Liver (tissue), 9 donors: ENCODE results near the gene C17orf50. TPM values are rescaled to one million over a fixed set of nuclear protein-coding genes. Genes with fewer than 3 reads are reported as not detected.

Experiments
- DNase-seq: peaks from one replicate; pipeline ENCODE4 v3.0.0-alpha.2; 2017; ENCODE audit warnings: low spot score
- H3K27ac ChIP-seq, 2 donors: one replicate each; pipeline ENCODE4 v1.7.0; 2013; ENCODE audit warnings: inconsistent platforms in 2 of 2, low read length in 2 of 2, control low read depth in 1 of 2, low read depth in 1 of 2, mild to moderate bottlenecking in 1 of 2
- H3K27me3 ChIP-seq, 4 donors: one replicate each; pipeline versions ENCODE4 v1.6.1 to v1.7.0; 2013; ENCODE audit warnings: low read length in 3 of 4, inconsistent platforms in 1 of 4, mild to moderate bottlenecking in 1 of 4, moderate library complexity in 1 of 4; ENCODE audit not compliant: control insufficient read depth in 4 of 4, insufficient read depth in 4 of 4
- H3K36me3 ChIP-seq, 4 donors: one replicate each; pipeline versions ENCODE4 v1.6.1 to v1.7.0; 2013; ENCODE audit warnings: low read length in 3 of 4, mild to moderate bottlenecking in 3 of 4, low read depth in 1 of 4, moderate library complexity in 1 of 4; ENCODE audit not compliant: control insufficient read depth in 4 of 4, insufficient read depth in 3 of 4
- H3K4me1 ChIP-seq, 4 donors: one replicate each; pipeline versions ENCODE4 v1.6.1 to v1.7.0; 2013; ENCODE audit warnings: low read length in 3 of 4, mild to moderate bottlenecking in 3 of 4, moderate library complexity in 1 of 4; ENCODE audit not compliant: control insufficient read depth in 4 of 4, insufficient read depth in 4 of 4
- H3K4me3 ChIP-seq, 3 donors: one replicate each; pipeline versions ENCODE4 v1.6.1 to v1.7.0; 2013; ENCODE audit warnings: low read length in 3 of 3, control low read depth in 1 of 3, low read depth in 1 of 3, mild to moderate bottlenecking in 1 of 3
- H3K9ac ChIP-seq, 2 donors: one replicate each; pipeline ENCODE4 v1.7.0; 2013; ENCODE audit warnings: low read length in 2 of 2, mild to moderate bottlenecking in 2 of 2, moderate library complexity in 2 of 2, control low read depth in 1 of 2, low read depth in 1 of 2
- H3K9me3 ChIP-seq, 4 donors: one replicate each; pipeline versions ENCODE4 v1.6.1 to v1.7.0; 2013; ENCODE audit warnings: low read length in 3 of 4; ENCODE audit not compliant: control insufficient read depth in 4 of 4
- ATF3 ChIP-seq: IDR thresholded peaks from 2 replicates; pipeline ENCODE4 v1.6.1; 2016; ENCODE audit warnings: antibody characterized with exemption
- CTCF ChIP-seq: fragments of 150-350 bp; IDR thresholded peaks from 2 replicates; pipeline ENCODE4 v1.5.1; 2017; ENCODE audit warnings: improper control_type of control experiment, low read depth, low read length; ENCODE audit not compliant: missing input control
- EGR1 ChIP-seq, 2 donors: IDR thresholded peaks; 2 replicates each; pipeline ENCODE4 v1.6.1; 2016 to 2018; ENCODE audit warnings: antibody characterized with exemption in 2 of 2, low read depth in 2 of 2
- FOXA1 ChIP-seq: IDR thresholded peaks from 2 replicates; pipeline ENCODE4 v1.6.1; 2016; ENCODE audit warnings: antibody characterized with exemption
- FOXA2 ChIP-seq: IDR thresholded peaks from 2 replicates; pipeline ENCODE4 v1.6.1; 2016; ENCODE audit warnings: antibody characterized with exemption
- GABPA ChIP-seq, 2 donors: IDR thresholded peaks in 1 of 2; conservative IDR thresholded peaks in 1 of 2; 2 replicates each; pipeline ENCODE4 v1.6.1; 2016; ENCODE audit warnings: antibody characterized with exemption in 2 of 2, mild to moderate bottlenecking in 1 of 2, moderate library complexity in 1 of 2
- HNF4A ChIP-seq, 2 donors: conservative IDR thresholded peaks; 2 replicates each; pipeline ENCODE4 v1.6.1; 2016; ENCODE audit warnings: antibody characterized with exemption in 2 of 2, mild to moderate bottlenecking in 2 of 2
- HNF4G ChIP-seq: IDR thresholded peaks from 2 replicates; pipeline ENCODE4 v1.6.1; 2016; ENCODE audit warnings: antibody characterized with exemption
- JUND ChIP-seq, 2 donors: IDR thresholded peaks; 2 replicates each; pipeline ENCODE4 v1.6.1; 2016; ENCODE audit warnings: antibody characterized with exemption in 2 of 2
- MAX ChIP-seq: IDR thresholded peaks from 2 replicates; pipeline ENCODE4 v1.6.1; 2016; ENCODE audit warnings: antibody characterized with exemption
- NR2F2 ChIP-seq: IDR thresholded peaks from 2 replicates; pipeline ENCODE4 v1.6.1; 2016; ENCODE audit warnings: antibody characterized with exemption
- RAD21 ChIP-seq, 2 donors: IDR thresholded peaks; 2 replicates each; pipeline ENCODE4 v1.6.1; 2016; ENCODE audit warnings: antibody characterized with exemption in 2 of 2, mild to moderate bottlenecking in 2 of 2
- REST ChIP-seq: IDR thresholded peaks from 2 replicates; pipeline ENCODE4 v1.6.1; 2016; ENCODE audit warnings: antibody characterized with exemption, mild to moderate bottlenecking
- RXRA ChIP-seq, 2 donors: IDR thresholded peaks; 2 replicates each; pipeline ENCODE4 v1.6.1; 2017 to 2018; ENCODE audit warnings: antibody characterized with exemption in 2 of 2, mild to moderate bottlenecking in 1 of 2
- SP1 ChIP-seq: IDR thresholded peaks from 2 replicates; pipeline ENCODE4 v1.6.1; 2018; ENCODE audit warnings: antibody characterized with exemption, mild to moderate bottlenecking
- TAF1 ChIP-seq: conservative IDR thresholded peaks from 2 replicates; pipeline ENCODE4 v1.6.1; 2016; ENCODE audit warnings: antibody characterized with exemption, mild to moderate bottlenecking
- YY1 ChIP-seq: IDR thresholded peaks from 2 replicates; pipeline ENCODE4 v1.6.1; 2016; ENCODE audit warnings: antibody characterized with exemption, mild to moderate bottlenecking
- ZBTB33 ChIP-seq: IDR thresholded peaks from 2 replicates; pipeline ENCODE4 v1.6.1; 2016; ENCODE audit warnings: antibody characterized with exemption
- WGBS: extraction: QIAGEN DNeasy Blood & Tissue Kit; methylation state at CpG from one replicate; pipeline ENCODE4 v1.1.7; 2013; 5-methylcytosine and 5-hydroxymethylcytosine counted together
- polyA plus RNA-seq, 2 donors: library from polyadenylated mRNA; stranded (reverse) in 1 of 2; unstranded in 1 of 2; fragments of 200-250 nt in 1 of 2; fragments of >200 nt in 1 of 2; fragmentation: Nextera tagmentation in 1 of 2; extraction: Ambion mirVana in 1 of 2; gene quantifications; one replicate each; pipeline versions ENCODE4 v1.2.1 to v1.2.3, GENCODE V29; 2013 to 2015
- total RNA-seq, 2 donors: library from RNA; depleted of rRNA; stranded (reverse); fragments of >200 nt; gene quantifications; one replicate each; pipeline ENCODE4 v1.2.3, GENCODE V29; 2014
- donor health status: healthy.
- donor health status: healthy.
- donor health status: healthy.
- donor health status: healthy.
- donor health status: healthy.

C17orf50 gene
- total and polyA plus RNA-seq, 4 donors: not detected

- DNase-seq: no peak
- TF ChIP-seq GABPA (IDR thresholded peaks at IDR 0.05 in 1 of 2, conservative IDR thresholded peaks at IDR 0.05 in 1 of 2) (no peak), SP1 (no peak), ZBTB33 (no peak), YY1 (no peak), EGR1 (IDR thresholded peaks at IDR 0.05; ENCODE audit: low read depth in 2 of 2) (no peak), HNF4G (no peak), HNF4A (conservative IDR thresholded peaks at IDR 0.05) (no peak), RXRA (IDR thresholded peaks at IDR 0.05) (no peak), NR2F2 (no peak), REST (no peak), CTCF (no peak), MAX (no peak), TAF1 (no peak), JUND (IDR thresholded peaks at IDR 0.05) (no peak), ATF3 (no peak), RAD21 (IDR thresholded peaks at IDR 0.05) (no peak), FOXA1 (no peak), FOXA2 (no peak)
- WGBS: 89% methylated on average over 4 of the region's 4 CpGs
Observed at GRCh38 chr17:35729405-35729833, 31.3 kb upstream of the C17orf50 start.

More at GRCh38 chr17:35729405-35729833, 31.3 kb upstream of the C17orf50 start:
- Histone ChIP-seq H3K36me3 (peaks cover 0 to 13% (median 10%) of the 10 kb centered on the region in 4 donors), H3K27ac (no peak overlapping the region), H3K4me3 (no peak overlapping the region), H3K9ac (no peak overlapping the region), H3K9me3 (no peaks in the 10 kb centered on the region), H3K27me3 (no peaks in the 10 kb centered on the region), H3K4me1 (peaks cover 0 to 9% (median 5%) of the 10 kb centered on the region in 4 donors)
